NB4 (cell line): Measurements from ENCODE around the gene MYT1.

ENCODE experiments used
- POLR2A ChIP-seq: IDR thresholded peaks from 2 replicates; pipeline ENCODE4 v1.6.1; 2011; ENCODE audit warnings: mild to moderate bottlenecking; ENCODE audit not compliant: insufficient read length; ENCODE audit errors: extremely low read depth
- TF ChIP-seq, protein P1 (sequence below): IDR thresholded peaks from one replicate; pipeline ENCODE4 v1.5.1; 2012; ENCODE audit warnings: low read depth, low read length

DNA sequence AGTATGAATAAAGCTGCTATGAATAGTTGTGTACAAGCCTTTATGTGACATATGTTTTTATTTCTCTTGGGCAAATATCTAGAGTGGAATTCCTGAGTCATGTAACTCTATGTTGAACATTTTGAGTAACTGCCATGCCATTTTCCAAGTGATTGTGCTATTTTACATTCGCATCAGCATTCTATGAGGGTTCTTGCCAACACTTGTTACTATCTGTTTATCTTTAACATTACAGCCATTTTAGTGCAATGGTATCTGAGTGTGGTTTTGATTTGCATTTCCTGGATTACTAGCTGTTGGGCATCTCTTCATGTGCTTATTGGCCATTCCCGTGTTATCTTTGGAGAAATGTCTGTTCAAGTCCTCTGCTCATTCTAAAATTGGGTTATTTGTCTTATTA, 19.1 kb downstream of the MYT1 start:
- TF ChIP-seq, protein P1, sequence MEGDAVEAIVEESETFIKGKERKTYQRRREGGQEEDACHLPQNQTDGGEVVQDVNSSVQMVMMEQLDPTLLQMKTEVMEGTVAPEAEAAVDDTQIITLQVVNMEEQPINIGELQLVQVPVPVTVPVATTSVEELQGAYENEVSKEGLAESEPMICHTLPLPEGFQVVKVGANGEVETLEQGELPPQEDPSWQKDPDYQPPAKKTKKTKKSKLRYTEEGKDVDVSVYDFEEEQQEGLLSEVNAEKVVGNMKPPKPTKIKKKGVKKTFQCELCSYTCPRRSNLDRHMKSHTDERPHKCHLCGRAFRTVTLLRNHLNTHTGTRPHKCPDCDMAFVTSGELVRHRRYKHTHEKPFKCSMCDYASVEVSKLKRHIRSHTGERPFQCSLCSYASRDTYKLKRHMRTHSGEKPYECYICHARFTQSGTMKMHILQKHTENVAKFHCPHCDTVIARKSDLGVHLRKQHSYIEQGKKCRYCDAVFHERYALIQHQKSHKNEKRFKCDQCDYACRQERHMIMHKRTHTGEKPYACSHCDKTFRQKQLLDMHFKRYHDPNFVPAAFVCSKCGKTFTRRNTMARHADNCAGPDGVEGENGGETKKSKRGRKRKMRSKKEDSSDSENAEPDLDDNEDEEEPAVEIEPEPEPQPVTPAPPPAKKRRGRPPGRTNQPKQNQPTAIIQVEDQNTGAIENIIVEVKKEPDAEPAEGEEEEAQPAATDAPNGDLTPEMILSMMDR, result no peak
- TF ChIP-seq POLR2A, result no peak
